ENCODE results near the gene NIBAN1. TPM values are rescaled to one million over a fixed set of nuclear protein-coding genes. Genes with fewer than 3 reads are reported as not detected.
"Not testable (repeated sequence)": the region's sequence is repeated elsewhere in the genome, so short reads cannot be mapped to it uniquely, and the experiment has no call there.

The NIBAN1 gene
- total and polyA plus RNA-seq, 7 donors, result 1.4 to 384 (median 311) TPM

GRCh38 chr1:184959626-184960025 is 14.7 kb downstream of the NIBAN1 start:
- no peaks in the 10 kb centered on the region for H3K9me3 ChIP-seq
- no peak for DNase-seq
- H3K4me3 ChIP-seq, result no peak overlapping the region
- intact Hi-C loops (cut with DNase I), result no loop called here
- H3K36me3 ChIP-seq, result peaks cover 0 to 10% (median 0%) of the 10 kb centered on the region in 4 donors
- peak in 1 of 4 donors; percentile 9 for TF ChIP-seq POLR2AphosphoS5 (IDR thresholded peaks at IDR 0.05)
- no peak for TF ChIP-seq EP300 (IDR thresholded peaks at IDR 0.05)
- 75 to 79% methylated on average over 1 of the region's 1 CpG for WGBS, 2 donors
- no peaks in the 10 kb centered on the region for H3K27me3 ChIP-seq
- H3K4me1 ChIP-seq, result peaks cover 0 to 77% (median 44%) of the 10 kb centered on the region in 4 donors
- H3K27ac ChIP-seq, result peak overlapping the region; percentile 54 to 78 (median 70)

- H3K27me3 ChIP-seq, result no peaks in the 10 kb centered on the region
- DNase-seq, result no peak
- WGBS, 2 donors, result 78 to 79% methylated on average over 4 of the region's 4 CpGs
- TF ChIP-seq POLR2AphosphoS5 (IDR thresholded peaks at IDR 0.05) (peak in 3 of 4 donors; percentile 37 to 69 (median 56)), EP300 (IDR thresholded peaks at IDR 0.05) (peak in 1 of 4 donors; percentile 49), CTCF (IDR thresholded peaks at IDR 0.05) (no peak), POLR2A (IDR thresholded peaks at IDR 0.05) (no peak)
- H3K4me1 ChIP-seq, result peaks cover 0 to 77% (median 43%) of the 10 kb centered on the region in 4 donors
- H3K4me3 ChIP-seq, result no peak overlapping the region
- H3K27ac ChIP-seq, result peak overlapping the region; percentile 54 to 78 (median 70)
- no peaks in the 10 kb centered on the region for H3K9me3 ChIP-seq
- peaks cover 0 to 5% (median 0%) of the 10 kb centered on the region in 4 donors for H3K36me3 ChIP-seq
- intact Hi-C loops (cut with DNase I), result no loop called here
These were observed 15.6 kb downstream of the NIBAN1 start for GRCh38 chr1:184958554-184959353.

- intact Hi-C loops (cut with DNase I); H3K36me3 ChIP-seq; DNase-seq; H3K4me3 ChIP-seq; H3K27me3 ChIP-seq; H3K9me3 ChIP-seq: not testable (repeated sequence)
- Histone ChIP-seq H3K4me1 (peaks cover 0 to 78% (median 44%) of the 10 kb centered on the region in 4 donors), H3K27ac (peak overlapping the region; percentile 54 to 78 (median 70))
- WGBS, 2 donors, result 94 to 96% methylated on average over 2 of the region's 2 CpGs
These were observed 16.4 kb downstream of the NIBAN1 start for GRCh38 chr1:184957901-184958300.

GRCh38 chr1:184956999-184957700 is 17.2 kb downstream of the NIBAN1 start:
- Histone ChIP-seq H3K4me1 (peaks cover 0 to 78% (median 44%) of the 10 kb centered on the region in 4 donors), H3K36me3 (peaks cover 0 to 5% (median 0%) of the 10 kb centered on the region in 4 donors), H3K27me3 (no peaks in the 10 kb centered on the region), H3K4me3 (no peak overlapping the region), H3K27ac (peak overlapping the region; percentile 54 to 78 (median 70)), H3K9me3 (no peaks in the 10 kb centered on the region)
- 92 to 94% methylated on average over 4 of the region's 4 CpGs for WGBS, 2 donors
- intact Hi-C loops (cut with DNase I), result no loop called here
- no peak for DNase-seq
- TF ChIP-seq POLR2AphosphoS5 (IDR thresholded peaks at IDR 0.05) (no peak), EP300 (IDR thresholded peaks at IDR 0.05) (no peak), POLR2A (IDR thresholded peaks at IDR 0.05) (no peak), CTCF (IDR thresholded peaks at IDR 0.05) (no peak)

GRCh38 chr1:184954232-184954995 is 19.9 kb downstream of the NIBAN1 start:
- Histone ChIP-seq H3K36me3 (no peaks in the 10 kb centered on the region), H3K4me3 (no peak overlapping the region), H3K27ac (peak overlapping the region in 3 of 4 donors; percentile 35 to 56 (median 40)), H3K27me3 (no peaks in the 10 kb centered on the region), H3K9me3 (no peaks in the 10 kb centered on the region), H3K4me1 (peaks cover 0 to 75% (median 32%) of the 10 kb centered on the region in 4 donors)
- no peak for DNase-seq
- intact Hi-C loops (cut with DNase I), result no loop called here
- TF ChIP-seq EP300 (IDR thresholded peaks at IDR 0.05) (no peak), POLR2A (IDR thresholded peaks at IDR 0.05) (no peak), CTCF (IDR thresholded peaks at IDR 0.05) (no peak)
- 49 to 74% methylated on average over 4 of the region's 4 CpGs for WGBS, 2 donors
